Glomerular visceral epithelial cell (primary cell): Measurements from ENCODE around the gene MPPED1.

ENCODE experiments used
- DNase-seq: peaks from one replicate; pipeline ENCODE4 v3.0.0-alpha.2; 2016; ENCODE audit errors: extremely low spot score

Gene MPPED1

GRCh38 chr22:43498856-43499253 lies 87.0 kb downstream of the MPPED1 start:
- no peak for DNase-seq

GRCh38 chr22:43500792-43501785 lies 89.3 kb downstream of the MPPED1 start:
- DNase-seq, result no peak

- DNase-seq, result no peak
These were observed 90.1 kb downstream of the MPPED1 start for GRCh38 chr22:43501878-43502277.

GRCh38 chr22:43502306-43502874 lies 90.6 kb downstream of the MPPED1 start:
- no peak for DNase-seq

GRCh38 chr22:43504068-43504467 lies 92.3 kb downstream of the MPPED1 start:
- no peak for DNase-seq

GRCh38 chr22:43504666-43505261 lies 93.0 kb downstream of the MPPED1 start:
- DNase-seq, result no peak

- no peak for DNase-seq
These were observed 93.6 kb downstream of the MPPED1 start for GRCh38 chr22:43505423-43505822.

GRCh38 chr22:43505896-43506295 lies 94.1 kb downstream of the MPPED1 start:
- DNase-seq, result no peak

- no peak for DNase-seq
These were observed 94.7 kb downstream of the MPPED1 start for GRCh38 chr22:43506487-43506886.

GRCh38 chr22:43507235-43507634 lies 95.4 kb downstream of the MPPED1 start:
- no peak for DNase-seq

- no peak for DNase-seq
These were observed 96.7 kb downstream of the MPPED1 start for GRCh38 chr22:43508489-43508888.

- no peak for DNase-seq
These were observed 97.5 kb downstream of the MPPED1 start for GRCh38 chr22:43509337-43509736.

- no peak for DNase-seq
These were observed 98.7 kb downstream of the MPPED1 start for GRCh38 chr22:43510281-43511070.

- no peak for DNase-seq
These were observed 99.6 kb downstream of the MPPED1 start for GRCh38 chr22:43511276-43511910.

GRCh38 chr22:43512279-43512678 lies 100.5 kb downstream of the MPPED1 start:
- DNase-seq, result no peak

GRCh38 chr22:43514476-43515157 lies 102.8 kb downstream of the MPPED1 start:
- DNase-seq, result no peak

- DNase-seq, result no peak
These were observed 103.6 kb downstream of the MPPED1 start for GRCh38 chr22:43515411-43515810.

GRCh38 chr22:43515902-43516301 lies 104.1 kb downstream of the MPPED1 start:
- no peak for DNase-seq

- DNase-seq, result no peak
These were observed 104.6 kb downstream of the MPPED1 start for GRCh38 chr22:43516386-43516785.

- DNase-seq, result no peak
These were observed 105.3 kb downstream of the MPPED1 start for GRCh38 chr22:43516996-43517635.
